A673 (cell line): ENCODE measurements around the gene PROC.

ENCODE experiments used
- EZH2 ChIP-seq: fragments of 200-600 bp; sonication (generic); IDR thresholded peaks from 2 replicates; pipeline ENCODE4 v1.6.1; 2017; ENCODE audit warnings: borderline replicate concordance, low read depth, mild to moderate bottlenecking, mixed read lengths, antibody characterized with exemption, low read length; ENCODE audit not compliant: poor library complexity, severe bottlenecking
- TF ChIP-seq, protein P1 (sequence below): fragments of 300-800, 200-600 bp; sonication (generic); conservative IDR thresholded peaks from 2 replicates; pipeline ENCODE4 v1.5.1; 2017; ENCODE audit warnings: low read depth, mild to moderate bottlenecking, antibody characterized with exemption, low read length, moderate library complexity, mixed read lengths

DNA sequence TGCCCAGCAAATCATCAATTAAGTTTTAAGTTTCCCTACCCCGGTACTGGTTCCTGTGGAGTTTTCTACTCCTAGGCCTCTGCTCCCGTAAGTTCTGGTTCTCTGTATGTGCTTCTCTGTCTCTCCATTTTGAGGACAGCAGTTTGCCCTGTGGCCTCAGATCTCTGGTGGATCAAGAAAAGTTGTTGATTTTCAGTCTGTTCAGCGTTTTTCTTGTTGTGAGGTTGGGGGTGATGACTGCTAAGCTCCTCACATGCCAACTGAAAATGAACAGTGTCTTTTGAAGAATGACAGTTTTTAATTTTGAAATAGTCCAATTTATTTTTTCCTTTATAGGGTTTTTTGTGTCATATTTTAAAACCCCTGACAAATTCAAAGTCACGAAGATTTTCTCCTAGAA, 31.7 kb downstream of the PROC start:
- TF ChIP-seq, protein P1, sequence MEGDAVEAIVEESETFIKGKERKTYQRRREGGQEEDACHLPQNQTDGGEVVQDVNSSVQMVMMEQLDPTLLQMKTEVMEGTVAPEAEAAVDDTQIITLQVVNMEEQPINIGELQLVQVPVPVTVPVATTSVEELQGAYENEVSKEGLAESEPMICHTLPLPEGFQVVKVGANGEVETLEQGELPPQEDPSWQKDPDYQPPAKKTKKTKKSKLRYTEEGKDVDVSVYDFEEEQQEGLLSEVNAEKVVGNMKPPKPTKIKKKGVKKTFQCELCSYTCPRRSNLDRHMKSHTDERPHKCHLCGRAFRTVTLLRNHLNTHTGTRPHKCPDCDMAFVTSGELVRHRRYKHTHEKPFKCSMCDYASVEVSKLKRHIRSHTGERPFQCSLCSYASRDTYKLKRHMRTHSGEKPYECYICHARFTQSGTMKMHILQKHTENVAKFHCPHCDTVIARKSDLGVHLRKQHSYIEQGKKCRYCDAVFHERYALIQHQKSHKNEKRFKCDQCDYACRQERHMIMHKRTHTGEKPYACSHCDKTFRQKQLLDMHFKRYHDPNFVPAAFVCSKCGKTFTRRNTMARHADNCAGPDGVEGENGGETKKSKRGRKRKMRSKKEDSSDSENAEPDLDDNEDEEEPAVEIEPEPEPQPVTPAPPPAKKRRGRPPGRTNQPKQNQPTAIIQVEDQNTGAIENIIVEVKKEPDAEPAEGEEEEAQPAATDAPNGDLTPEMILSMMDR = no peak
- no peak for TF ChIP-seq EZH2
